NCI-H1417 (cell line): Measurements from ENCODE around the gene CAPN10.

Experiments used
- DNase-seq, 3 experiments: peaks; one replicate each; lab custom pipeline; 2025; lab: John Stamatoyannopoulos, UW

The CAPN10 gene

DNA sequence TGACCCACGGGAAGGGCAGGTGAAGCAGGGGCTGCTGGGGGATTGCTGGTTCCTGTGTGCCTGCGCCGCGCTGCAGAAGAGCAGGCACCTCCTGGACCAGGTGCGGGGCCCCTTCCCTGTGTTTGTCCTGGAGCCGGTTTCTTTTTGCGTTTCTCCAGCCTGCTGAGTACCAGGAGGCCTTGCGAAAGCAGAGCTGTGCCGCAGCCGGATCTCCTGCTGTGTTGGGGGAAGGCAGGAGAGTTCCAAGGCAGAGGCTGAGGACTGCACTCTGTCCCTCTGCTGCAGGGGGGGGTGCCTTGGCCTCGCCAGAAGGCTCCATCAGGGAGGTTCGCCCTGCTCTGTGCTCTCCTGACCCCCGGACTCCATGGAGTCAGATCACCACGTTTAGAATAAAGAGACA is 2.8 kb downstream of the CAPN10 start:
- no peak for DNase-seq

DNA sequence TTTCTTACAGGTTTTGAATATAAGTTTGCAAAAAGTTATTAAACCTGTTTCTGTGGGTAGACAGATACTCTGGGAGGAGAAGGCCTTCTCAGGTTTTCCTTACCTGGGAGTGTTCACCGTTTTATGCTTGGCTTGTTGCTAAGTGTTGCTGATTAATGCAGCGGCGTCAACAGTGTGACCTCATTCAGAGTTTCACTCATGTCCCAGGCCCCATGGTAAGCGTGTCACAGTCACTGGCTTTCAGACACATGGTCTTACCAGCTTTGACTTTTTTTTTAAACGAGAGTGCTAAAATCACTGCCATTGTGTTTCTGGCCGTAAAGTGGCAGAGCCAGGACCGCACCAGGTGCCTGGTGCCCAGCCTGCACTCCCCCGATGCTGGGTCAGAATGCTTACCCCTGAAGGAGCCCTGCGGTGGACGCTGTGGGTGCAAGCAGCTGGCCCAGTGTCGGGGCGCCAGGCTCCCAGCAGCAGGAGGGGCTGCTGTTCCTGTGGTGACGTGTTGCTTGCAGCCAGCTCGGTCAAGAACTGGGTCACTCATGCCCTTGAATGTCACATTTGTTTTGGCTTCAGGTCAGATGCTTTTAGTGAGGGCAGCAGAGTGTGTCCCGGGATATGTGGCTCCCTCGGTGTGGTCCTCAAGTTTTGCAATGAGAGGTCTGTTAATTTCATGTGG is 3.5 kb downstream of the CAPN10 start:
- no peak for DNase-seq

DNA sequence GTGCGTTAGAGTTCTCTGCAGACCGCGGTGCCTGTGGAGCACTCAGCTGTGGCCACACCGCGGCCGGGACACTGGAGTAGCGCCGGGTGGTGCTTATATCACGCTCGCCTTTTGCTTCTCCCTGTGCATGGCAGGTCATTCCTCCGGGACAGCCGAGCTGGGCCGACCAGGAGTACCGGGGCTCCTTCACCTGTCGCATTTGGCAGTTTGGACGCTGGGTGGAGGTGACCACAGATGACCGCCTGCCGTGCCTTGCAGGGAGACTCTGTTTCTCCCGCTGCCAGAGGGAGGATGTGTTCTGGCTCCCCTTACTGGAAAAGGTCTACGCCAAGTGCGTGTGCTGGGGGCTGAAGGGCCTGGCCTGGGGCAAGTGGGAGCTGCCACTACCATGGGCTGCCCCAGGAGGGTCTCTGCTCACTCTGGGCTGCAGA is 4.2 kb downstream of the CAPN10 start:
- DNase-seq = no peak

DNA sequence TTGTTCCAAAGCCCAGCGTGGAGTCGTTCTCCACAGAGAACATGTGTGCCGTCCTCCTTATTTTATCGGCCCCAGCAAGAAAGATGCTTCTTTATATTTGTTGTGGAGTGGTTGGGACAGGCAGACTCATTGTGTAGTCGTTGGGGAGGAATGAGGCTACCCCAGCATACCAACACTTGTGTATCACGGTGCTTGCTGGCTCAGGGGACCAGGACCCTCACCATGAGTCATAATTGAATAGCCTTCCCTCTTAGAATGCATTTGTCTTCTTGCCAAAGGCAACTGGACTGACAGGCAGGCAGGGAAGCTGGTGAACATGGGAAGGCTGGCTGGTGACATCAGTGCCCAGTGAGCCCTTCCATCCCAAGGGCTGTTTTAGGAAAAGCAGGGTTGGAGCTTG is 4.7 kb downstream of the CAPN10 start:
- DNase-seq = no peak

DNA sequence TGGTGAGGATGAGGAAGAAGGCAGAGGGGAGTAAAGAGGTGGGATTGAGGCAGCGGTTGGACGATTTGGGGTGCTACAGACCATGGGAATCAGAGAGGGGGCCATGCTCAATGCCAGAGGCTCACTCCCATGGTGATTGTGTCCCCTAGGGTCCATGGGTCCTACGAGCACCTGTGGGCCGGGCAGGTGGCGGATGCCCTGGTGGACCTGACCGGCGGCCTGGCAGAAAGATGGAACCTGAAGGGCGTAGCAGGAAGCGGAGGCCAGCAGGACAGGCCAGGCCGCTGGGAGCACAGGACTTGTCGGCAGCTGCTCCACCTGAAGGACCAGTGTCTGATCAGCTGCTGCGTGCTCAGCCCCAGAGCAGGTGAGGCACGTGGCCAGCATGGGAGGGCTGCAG is 5.2 kb downstream of the CAPN10 start:
- DNase-seq = no peak

DNA sequence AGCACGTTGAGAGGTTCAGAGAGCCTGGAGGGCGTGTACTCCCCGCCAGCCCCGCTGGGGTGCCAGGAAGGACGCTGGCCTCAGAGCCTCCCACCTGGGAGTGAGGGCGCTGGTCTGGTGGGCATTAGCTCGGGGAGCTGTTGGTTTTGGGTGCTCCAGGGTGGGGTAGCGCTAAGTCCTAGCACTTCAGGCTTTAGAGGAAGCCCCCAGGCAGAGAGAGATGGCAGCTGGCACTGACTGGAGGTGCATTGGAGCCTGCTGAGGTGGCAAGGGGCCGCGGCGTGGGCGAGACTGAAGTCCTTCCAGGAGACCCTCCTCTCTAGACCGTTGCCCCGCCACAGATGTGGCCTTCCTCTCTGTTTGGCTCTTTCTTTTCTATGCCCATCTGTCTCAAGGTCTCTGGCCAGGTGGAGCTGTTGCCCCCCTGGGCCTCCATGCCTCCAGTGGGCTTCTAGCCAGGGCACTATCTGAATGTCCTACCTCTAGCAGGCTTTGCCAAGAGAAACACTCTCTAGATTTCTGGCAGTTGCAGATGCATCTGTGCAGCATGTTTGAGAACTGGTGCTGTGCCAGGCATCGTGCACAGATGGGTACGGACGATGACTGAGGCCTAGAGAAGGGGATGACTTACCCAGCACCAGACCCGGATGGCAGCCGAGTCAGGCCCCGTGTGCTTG is 6.6 kb downstream of the CAPN10 start:
- no peak for DNase-seq

DNA sequence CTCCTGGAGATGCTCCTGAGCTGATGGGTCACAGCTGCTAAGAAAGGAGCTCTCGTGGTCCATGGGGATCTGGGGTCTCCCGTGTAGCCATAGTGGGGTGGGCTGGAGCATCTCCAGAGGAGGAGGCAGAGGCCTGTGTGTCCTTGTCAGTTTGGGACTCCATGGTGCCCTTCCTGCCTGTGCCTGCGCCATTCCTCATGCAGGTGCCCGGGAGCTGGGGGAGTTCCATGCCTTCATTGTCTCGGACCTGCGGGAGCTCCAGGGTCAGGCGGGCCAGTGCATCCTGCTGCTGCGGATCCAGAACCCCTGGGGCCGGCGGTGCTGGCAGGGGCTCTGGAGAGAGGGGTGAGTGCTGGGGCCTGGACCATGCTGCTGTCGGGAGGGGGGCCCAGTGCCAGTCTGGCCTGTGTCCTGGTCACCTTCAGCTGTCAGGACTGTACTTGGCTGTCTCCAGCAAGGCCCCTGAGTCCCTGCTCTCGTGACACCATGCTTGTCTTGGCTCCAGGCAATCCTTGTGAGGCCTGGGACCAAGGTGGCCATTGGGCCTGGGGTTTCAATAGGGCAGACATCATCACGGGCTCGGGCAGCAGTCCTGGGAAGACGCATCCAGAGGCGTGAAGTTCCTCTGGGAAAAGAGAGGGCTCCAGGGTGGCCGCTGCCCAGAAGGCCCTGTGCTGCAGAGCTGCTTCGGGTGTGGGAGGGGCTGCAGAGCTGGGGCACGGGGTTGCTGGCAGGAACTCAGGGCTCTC is 7.3 kb downstream of the CAPN10 start:
- no peak for DNase-seq

DNA sequence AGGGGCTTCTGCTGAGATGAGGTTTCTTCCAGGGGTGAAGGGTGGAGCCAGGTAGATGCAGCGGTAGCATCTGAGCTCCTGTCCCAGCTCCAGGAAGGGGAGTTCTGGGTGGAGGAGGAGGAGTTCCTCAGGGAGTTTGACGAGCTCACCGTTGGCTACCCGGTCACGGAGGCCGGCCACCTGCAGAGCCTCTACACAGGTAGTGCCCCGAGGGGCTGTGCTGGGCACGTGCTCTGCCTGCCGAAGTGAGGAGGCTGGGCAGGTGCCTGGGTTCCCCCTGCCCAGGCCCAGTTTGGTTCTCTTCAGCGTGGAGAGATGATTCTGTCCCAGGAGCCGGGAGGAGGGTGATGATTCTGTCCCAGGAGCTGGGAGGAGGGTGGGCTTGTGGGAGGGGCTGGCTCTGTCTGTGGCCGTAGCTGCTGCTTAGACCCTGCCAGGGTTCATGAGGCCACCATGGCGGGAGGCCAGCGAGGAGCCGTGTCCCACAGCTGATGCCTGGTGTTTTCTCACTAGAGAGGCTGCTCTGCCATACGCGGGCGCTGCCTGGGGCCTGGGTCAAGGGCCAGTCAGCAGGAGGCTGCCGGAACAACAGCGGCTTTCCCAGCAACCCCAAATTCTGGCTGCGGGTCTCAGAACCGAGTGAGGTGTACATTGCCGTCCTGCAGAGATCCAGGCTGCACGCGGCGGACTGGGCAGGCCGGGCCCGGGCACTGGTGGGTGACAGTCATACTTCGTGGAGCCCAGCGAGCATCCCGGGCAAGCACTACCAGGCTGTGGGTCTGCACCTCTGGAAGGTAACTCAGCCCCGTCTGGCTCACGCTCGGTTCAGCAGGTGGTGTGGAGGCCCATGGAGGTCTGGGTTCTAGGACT is 8.2 kb downstream of the CAPN10 start:
- DNase-seq = no peak

DNA sequence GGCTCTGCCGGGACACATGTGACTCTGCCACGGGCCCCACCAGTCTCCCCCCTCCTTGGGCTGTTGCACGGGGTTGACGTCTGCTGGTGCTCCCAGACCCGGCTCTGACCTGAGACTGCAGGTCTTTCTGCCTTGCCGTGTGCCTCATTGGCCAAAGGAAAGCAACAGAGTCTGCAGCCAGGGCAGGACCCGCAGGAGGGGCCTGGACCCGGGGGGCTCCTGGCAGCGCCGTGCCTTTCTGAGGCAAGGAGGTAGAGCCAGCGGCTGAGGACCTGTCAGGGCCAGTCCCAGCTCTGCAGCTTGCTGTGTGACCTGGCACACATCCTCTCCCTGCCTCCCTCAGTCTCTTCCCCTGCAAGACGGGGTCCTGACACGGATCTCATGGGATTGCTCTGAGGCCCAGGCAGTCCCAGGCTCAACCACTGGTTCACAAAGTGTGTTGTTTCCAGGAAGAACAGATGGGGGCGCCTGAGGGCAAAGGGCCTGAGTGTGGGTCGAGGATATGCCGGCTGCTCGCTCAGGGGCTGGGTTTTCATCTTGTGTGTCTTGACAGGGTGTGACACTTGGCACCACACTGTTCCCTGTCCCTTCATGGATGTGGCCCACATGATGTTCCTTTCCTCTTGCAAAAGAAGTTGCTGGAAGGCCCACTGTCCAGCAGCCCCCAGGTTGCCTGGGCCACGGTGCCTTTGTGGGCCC is 9.0 kb downstream of the CAPN10 start:
- DNase-seq = peak in 1 of 3 experiments; percentile 3

DNA sequence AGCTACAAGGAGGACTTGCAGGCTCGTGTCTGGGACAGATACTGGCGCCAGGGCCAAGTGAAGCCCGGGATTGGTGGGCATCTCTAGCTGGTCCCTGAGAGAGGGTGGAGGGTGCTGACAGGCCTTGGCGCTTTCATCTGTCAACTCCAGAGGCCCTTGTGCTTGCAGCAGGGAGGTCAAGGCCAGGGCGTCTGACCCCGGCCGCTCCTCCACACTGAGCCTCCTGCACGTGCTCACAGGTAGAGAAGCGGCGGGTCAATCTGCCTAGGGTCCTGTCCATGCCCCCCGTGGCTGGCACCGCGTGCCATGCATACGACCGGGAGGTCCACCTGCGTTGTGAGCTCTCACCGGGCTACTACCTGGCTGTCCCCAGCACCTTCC is 9.5 kb downstream of the CAPN10 start:
- DNase-seq = no peak

DNA sequence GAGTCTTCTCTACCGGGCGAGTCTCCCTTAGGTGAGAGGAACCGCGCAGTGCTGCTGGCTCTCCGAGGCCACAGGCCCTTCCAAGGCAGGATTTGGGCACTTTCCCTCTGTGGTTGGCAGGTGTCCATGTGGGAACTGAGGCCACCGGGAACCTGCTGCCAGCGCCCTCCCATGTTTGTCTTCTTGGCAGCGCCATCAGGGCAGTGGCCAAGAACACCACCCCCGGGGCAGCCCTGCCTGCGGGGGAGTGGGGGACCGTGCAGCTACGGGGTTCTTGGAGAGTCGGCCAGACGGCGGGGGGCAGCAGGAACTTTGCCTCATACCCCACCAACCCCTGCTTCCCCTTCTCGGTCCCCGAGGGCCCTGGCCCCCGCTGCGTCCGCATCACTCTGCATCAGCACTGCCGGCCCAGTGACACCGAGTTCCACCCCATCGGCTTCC is 10.0 kb downstream of the CAPN10 start:
- DNase-seq = no peak

DNA sequence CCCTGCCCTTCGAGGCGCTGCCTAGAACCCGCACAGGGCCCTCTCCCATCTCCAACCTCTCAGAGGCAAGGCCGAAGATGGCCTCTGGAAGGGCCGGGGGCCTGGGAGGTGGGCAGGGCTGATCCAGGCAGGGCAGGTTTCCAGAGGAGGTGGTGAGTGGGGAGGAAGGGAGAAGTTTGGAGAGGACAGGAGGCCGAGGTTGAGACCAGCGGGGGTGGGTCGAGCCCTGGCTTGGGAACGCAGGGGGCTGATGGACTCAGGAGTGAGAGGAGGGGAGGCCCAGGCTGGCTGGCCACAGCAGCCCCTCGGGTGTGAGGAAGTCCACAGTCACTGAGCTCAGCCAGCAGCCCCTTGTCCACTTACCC is 10.5 kb downstream of the CAPN10 start:
- no peak for DNase-seq

DNA sequence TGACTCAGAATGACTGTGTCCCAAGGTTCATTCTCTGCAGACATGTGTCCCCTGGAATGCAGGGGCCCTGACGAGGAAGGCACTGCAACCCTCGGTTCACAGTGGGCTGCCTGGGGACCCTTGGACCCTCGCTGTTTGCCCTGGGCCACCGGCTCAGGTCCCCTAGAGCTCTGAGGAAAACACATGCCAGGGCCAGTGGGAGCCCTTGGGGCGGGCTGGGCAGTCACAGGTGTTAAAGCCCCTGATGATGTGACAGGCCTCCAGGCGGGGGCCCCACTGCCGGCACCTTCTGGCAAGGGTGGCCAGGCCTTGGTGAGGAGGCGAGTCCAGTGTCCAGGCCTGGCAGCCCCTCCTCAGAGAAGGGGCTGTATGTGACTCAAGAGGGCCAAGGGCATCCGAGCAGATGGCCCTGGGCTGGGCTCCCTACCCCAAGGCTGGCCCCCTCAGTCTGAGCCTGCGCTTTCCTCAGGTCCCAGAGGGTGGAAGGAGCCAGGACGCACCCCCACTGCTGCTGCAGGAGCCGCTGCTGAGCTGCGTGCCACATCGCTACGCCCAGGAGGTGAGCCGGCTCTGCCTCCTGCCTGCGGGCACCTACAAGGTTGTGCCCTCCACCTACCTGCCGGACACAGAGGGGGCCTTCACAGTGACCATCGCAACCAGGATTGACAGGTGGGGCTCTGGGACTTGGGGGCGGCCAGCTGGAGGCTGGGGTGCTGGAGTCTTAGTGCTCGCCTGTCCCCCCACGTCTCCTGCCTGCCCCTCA is 11.1 kb downstream of the CAPN10 start:
- no peak for DNase-seq

DNA sequence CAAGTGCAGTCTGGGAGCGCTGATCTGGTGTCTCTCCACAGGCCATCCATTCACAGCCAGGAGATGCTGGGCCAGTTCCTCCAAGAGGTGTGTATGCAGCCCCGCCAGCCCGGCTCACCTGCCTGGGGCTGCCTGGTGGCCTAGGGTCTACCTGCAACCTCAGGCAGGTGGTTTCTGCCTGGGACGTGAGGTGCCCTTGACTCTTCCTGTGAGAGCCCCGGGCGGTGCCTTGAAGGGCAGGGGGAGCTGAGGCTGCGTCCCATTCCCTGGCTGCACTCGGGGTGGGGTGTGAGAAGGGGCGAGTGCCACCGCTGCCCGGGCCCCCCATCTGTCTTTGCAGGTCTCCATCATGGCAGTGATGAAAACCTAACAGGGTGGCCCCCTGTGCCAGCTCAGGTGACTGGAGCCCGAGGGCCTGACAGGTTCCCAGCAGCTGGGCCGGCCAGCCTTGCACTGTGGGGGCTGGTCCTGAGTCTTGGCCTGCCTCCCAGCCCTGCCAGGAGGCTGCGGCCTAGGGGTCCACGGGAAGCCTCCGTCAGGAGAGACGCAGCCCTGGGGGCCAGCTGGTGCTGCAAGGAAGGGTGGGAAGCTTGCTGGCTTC is 11.9 kb downstream of the CAPN10 start:
- DNase-seq = no peak

DNA sequence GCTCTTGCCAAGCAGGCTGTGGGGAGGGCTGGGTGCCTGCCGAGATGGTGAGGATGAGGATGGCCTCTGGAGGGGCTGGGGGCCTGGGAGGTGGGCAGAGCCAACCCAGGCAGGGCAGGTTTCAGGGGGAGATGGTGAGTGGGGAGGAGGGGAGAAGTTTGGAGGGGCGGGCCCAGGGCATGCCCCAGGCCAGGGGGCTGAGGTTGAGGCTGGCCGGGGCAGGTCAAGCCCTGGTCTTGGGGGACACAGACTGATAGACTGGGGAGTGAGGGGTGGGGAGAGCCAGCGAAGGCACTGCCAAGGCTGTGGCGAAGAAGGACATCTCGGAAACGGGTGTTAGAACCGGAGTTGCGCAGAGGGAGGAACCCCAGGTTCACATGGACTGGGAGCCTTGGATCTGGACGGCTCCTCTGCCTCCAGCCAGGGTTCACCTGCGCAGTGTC is 12.6 kb downstream of the CAPN10 start:
- no peak for DNase-seq

DNA sequence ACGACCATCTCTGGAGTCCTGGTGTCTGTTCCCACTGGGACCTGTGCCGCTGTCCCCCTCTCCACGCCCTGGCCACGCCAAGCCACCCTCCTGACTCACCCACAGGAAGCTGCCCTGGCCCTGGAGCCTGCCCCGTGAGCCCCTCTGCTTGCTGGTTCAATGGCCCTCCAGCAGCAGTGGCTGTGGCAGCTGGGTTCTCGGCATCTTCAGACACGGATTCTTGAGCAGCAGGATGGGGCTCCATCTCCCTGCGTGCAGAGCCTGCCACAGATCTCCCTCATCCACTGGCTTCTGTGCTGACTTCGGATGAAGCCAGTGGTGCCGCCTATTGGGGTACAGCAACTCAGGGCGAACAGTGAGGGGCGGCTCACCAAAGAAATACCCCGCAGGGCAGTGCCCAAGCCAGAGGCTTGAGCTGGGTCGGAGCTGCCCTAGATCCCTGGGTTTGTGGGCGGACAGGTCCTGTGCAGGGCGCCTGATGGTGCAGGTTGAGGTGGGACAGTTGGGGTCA is 14.0 kb downstream of the CAPN10 start:
- DNase-seq = no peak

DNA sequence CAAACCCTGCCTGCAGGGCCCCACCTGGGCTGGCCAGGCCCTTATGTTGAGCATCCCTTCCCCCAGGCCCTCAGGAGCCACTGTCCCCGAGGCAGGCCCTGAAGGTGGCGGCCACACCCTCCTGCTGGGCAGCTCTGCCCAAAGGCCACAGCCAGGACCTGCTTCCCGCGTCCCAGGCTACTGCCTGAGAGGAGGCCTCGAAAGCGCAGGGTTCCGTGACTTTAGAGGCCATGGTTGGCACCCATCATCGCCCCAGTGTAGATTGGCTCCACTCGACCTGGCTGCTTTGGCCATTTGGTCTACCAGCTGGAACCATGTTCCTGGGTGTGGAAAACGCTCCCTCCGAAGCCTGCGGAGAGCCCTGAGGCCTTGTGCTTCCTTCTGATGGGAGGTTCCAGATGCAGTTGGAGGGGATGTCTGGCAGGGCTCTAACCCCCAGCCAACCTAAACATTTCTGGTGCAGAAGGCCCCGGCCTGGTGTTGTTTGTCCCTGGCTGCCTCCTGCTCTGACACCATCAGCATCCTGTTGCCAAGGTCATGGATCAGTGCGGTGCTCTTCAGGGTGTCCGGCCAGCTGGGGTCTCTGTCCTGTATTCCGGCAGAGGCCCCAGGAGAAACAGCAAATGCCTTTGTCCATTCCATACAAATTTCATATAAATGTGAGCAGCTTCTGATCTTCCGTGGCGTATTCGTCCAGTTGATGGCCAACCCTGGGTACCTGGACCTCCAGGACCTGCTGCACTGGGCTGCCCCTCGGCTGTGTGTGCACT is 14.7 kb downstream of the CAPN10 start:
- DNase-seq = no peak

DNA sequence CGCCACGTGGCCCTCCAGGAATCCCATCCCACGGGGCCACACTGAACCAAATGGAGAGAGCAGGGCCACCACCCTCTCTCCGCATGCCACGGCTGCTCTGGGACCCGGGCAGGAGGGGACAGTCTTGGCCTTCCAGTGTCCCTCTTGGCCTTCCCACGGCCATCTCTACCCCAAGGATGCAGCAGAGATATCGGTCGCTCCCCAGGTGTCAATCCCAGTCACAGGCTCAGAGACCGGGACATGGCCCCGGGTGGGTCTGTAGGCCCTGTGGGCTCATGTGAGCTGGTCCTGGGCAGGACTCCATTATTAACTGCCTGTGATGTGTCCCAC is 15.3 kb downstream of the CAPN10 start:
- DNase-seq = no peak

DNA sequence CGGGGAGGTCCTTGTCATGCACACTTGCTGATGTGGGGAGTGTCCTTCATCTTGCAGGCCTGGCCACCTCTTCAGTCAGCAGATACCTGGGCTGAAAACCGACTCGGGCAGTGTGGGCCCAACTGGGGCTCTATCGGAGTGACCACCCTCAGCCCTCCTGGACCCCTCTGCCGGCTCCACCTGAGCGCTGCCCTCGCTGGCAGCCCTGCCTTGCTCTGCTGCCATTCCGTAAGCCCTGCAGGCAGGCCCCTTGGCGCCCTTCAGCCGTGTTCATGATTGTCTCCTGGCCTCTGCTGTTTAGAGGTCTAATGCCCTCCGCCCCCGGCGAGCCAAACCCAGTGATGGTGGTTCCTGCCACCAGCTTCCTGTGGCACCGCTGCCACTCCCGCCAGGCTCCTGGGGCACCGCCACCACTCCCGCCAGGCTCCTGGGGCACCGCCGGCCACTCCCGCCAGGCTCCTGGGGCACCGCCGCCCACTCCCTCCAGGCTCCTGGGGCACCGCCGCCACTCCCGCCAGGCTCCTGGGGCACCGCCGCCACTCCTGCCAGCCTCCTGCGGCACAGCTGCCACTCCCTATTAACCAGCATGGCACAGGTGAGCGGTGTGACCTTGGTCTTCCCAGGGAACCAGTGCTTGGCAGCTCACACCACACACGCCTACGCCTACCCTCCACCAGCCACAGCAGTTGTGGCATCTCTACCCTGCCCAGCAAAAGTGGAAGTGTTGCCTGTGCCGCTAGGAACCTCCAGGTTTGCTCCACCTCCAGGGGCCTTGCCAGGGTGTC is 15.9 kb downstream of the CAPN10 start:
- DNase-seq = no peak
